GM21526 (cell line): ENCODE measurements around the gene TMIGD2.
"Not testable (repeated sequence)": the region's sequence is repeated elsewhere in the genome, so short reads cannot be mapped to it uniquely, and the experiment has no call there.

Experiments
- ATAC-seq: cut with Tn5 transposase; IDR thresholded peaks from one replicate; pipeline ENCODE4 v1.9.1; 2021; ENCODE audit warnings: moderate library complexity; ENCODE audit not compliant: unreplicated experiment, low FRiP score

The TMIGD2 gene

DNA sequence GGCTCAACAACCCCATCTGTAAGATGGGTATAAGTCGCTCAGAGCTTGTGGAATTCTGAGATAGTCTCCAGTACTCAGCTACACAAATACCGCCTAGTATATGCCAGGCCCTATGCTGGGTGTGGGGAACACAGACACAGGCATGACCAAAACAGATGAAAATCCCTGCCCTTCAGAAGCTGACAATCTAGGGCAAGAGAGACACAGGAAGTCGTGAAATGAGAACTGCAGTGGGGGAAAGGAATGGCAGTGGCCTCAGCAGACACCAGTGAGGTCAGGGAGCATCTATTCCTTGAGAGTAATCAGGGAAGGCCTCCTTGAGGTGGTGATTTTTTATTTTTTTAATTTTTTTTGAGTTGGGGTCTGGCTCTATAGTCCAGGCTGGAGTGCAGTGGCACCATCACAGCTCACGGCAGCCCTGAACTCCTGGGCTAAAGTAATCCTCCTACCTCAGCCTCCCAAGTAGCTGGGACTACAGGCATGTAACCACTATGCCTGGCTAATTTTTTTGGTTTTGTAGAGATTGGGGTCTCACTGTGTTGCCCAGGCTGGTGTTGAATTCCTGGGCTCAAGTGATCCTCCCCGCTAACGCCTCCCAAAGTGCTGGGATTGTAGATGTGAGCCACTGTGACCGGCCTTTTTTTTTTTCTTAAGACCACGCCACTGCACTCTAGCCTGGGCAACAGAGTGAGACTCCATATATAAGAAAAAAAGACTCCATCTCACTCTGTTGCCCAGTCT lies 3.2 kb downstream of the TMIGD2 start:
- ATAC-seq, result no peak

GRCh38 chr19:4297901-4298809 lies 4.0 kb downstream of the TMIGD2 start:
- no peak for ATAC-seq

DNA sequence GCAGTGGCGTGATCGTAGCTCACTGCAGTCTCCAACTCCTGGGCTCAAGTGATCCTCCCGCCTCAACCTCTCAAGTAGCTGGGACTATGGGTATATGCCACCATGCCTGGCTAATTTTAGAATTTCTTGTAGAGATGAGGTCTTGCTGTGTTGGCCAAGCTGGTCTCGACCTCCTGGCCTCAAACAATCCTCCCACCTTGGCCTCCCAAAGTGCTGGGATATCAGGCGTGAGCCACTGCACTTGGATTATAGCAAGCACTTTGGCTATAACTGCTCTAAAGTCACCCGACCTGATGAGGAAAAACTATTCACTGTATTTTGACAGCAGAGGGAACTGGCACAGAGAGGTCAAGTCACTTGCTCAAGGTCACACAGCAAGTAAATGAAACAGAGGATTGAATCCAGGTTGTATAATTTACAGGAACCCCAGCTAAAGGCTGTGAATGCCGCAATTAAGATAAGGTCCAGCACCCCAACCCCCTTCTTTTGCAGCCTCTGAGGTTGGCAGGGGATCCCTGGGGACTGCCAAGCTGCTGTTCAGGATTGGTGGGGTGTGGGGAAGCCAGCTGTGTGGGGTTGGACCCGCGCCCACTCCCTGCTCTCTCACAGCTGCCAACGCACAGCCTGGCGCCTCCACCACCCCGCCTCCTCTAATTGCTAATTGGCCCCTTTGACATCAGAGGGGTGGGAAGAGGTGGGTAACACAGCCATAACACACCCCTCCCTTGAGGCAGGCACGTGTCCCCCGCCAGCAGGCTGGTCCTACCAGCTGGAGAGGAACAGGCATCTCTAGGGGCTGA lies 6.0 kb downstream of the TMIGD2 start:
- no peak for ATAC-seq

DNA sequence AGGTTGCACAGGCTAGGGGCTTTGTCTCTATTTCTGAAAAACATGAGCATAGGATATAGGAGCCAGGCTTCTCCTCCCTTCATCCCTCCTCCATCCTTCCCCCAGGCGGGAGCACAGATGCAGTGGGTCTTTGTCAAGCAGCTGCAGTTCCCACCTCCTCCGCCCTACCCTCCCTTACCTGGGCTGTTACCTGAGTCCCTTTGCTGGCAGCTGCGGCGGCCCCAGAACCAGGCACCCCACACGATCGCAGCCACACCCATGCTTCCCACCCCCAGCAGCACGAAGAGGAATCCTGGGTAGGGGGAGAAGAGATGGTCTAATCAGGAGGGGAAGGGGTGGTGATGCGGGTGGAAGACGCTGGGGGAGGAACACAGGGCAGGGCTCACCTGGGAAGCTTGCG lies 7.8 kb downstream of the TMIGD2 start:
- no peak for ATAC-seq

GRCh38 chr19:4292515-4292914 lies 9.7 kb downstream of the TMIGD2 start:
- no peak for ATAC-seq

- ATAC-seq, result no peak
Observed at GRCh38 chr19:4291184-4291732, 10.9 kb downstream of the TMIGD2 start.

- no peak for ATAC-seq
Observed at GRCh38 chr19:4288091-4288777, 14.0 kb downstream of the TMIGD2 start.

GRCh38 chr19:4286141-4286540 lies 16.0 kb downstream of the TMIGD2 start:
- ATAC-seq, result not testable (repeated sequence)

GRCh38 chr19:4284974-4285373 lies 17.2 kb downstream of the TMIGD2 start:
- no peak for ATAC-seq

DNA sequence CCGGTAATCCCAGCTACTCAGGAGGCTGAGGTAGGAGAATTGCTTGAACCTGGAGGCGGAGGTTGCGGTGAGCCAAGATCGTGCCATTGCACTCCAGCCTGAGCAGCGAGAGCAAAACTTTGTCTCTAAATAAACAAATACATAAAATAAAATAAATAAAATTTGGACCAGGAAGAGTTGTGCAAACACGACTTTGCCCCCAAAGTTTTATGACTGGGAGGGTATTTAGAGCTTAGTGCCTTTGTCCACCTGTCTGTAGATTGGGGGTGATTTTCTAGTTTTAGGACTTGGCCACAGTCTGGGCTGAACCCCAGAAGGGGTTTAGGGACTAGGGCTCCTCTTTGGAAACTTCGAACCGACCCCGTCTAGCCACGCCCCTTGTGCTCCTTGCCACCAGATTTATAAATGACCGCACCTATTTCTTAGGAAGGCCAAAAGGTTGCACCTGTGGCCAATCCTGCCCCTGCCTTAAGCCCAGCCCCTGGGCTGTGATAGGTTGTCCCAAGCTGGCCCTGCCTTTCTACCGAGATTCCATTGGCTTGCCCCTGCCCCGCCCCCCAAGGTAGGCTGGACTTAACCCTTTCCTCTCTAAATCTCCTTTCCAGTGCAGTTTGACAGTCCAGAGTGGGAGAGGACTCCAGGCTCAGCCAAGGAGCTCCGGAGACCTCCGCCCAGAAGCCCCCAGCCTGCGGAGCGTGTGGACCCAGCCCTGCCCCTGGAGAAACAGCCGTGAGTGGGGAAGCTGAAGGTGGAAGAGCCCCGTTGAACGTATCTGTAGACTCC lies 17.8 kb downstream of the TMIGD2 start:
- no peak for ATAC-seq

DNA sequence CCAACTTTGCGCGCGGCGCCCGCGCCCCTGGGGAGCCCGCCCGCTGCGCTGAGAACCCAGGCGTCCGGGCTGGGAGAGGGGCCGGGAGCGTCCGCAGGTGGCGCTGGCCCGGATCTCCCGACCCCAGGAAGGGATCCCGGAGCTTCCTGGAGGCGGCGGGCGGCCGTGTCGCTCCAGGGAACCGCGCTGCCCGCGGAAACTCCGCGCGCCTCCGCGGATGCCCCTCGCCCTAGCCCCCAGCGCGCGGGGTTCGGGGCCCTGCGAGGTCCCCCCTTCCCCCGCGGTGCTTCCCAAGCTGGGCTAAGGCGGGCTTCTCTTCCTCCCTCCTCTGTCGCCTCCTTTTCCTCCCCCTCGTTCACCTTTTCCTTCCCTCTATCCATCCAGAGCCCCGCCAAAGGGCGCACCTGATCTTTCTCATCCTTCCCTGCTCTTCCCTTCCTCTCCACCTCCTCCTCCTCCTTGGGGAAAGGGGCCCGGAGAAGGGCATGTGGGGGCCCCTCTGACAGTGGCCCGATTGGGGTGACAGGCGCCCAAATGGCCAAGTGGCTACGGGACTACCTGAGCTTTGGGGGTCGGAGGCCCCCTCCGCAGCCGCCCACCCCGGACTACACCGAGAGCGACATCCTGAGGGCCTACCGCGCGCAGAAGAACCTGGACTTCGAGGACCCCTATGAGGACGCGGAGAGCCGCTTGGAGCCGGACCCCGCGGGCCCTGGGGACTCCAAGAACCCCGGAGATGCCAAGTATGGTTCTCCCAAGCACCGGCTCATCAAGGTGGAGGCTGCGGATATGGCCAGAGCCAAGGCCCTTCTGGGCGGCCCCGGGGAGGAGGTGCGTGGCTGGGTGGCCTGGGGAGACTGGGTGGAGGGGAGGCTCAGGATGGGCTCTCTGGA lies 22.4 kb downstream of the TMIGD2 start:
- ATAC-seq, result no peak

DNA sequence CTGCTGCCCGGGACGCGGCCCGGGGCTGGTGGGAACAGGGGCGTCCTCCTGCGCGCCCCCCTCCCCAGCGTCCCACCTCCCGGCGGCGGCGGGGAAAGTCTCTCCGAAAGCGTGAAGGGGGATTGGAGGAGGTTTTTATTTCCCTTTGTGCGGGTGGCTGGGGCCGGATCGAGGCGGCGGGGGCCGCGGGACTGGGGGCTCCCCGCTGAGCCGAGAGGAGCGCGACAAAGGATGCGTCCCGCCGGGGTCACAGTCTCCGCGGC lies 23.0 kb downstream of the TMIGD2 start:
- ATAC-seq, result no peak

DNA sequence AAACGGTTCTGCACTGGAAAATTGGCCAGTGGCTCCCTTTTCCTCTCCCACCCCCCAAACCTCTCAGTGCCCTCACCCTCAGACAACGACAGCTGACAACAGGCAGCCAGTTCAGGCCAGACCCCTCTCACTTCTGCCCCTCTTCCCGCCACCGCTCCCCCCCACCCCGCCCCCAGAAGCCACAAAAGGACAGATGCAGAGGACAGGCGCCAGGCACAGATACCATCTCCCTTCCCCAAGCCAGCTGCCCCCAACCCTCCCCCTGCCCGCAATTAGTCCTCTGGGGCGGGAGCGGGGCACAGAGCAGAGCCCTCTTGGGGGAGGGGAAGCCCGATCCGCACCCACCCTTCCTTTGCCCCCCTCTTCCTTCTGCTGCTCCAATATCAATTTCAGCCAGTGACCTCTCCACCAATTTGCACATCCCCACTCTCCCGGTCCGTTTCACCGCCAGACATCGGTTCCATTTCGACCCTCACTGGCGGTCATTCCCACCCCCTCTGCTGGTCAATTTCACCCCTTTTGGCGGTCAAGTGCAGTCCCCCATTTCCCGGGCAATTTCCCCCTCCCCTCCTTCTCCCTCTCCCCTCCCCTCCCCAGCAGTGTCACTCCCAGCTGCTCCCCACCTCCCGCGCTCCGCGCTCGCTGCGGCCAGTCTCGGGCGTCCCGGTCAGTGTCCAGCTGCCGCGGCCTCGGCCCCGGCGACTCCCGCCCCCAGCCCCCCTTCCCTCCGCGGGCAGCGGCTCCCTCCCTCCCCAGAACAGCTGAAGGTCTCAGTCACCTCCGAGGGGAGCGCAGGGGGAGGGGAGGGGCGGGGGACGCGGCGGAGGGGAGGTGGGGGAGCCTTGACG lies 23.5 kb downstream of the TMIGD2 start, which contains the start of gene SHD:
TSS of gene SHD (plus strand) at position 848 of the 848 bp plus-strand sequence. CDS start 798 bp downstream, outside the sequence.
- no peak for ATAC-seq

GRCh38 chr19:4278010-4278409 lies 24.2 kb downstream of the TMIGD2 start:
- ATAC-seq, result no peak

DNA sequence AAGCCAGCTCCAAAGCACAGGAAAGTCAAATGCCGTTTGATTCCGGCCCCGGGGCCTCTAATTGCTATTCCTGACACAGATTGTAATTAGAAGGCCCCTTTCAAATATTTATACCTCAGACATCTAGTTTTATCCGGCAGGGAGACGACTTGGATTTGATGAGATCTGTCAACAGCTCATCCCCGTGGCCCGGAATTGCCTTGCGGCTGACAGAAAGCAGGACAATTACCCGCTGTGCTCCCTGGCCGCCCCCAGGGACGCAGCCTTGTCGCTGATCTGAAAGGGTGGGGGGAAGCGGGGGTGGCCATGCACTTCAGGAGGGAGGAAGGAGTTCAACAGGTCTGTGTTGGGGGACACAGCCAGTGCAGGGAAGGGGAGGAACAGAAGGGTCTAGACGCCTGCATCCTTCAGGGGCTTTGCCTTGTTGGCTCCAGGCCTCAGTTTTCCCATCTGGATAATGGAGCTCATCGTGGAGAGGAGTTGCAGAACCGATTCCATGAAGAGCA lies 24.9 kb downstream of the TMIGD2 start:
- ATAC-seq, result no peak

- not testable (repeated sequence) for ATAC-seq
Observed at GRCh38 chr19:4274321-4274686, 27.9 kb downstream of the TMIGD2 start.

DNA sequence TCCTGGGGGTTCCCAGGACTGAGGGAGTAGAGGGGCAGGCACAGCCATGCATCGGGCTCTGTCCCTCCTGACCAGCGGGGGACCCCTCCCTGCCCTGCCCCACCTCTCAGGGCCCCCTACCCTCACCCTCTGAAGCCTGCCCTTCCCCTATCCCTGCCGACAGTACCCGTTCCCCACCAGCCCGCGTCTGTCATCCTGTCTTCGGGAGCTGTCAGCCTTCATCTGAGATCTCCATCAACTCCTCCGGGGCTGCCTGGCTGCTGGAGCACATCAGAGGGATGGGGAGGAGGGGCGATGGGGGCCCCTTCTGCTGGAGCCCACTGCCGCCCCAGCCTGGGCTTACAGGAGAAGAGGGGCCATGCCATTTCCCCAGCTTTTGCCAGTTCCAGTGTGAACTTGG lies 29.3 kb downstream of the TMIGD2 start:
- no peak for ATAC-seq
